Rectal smooth muscle tissue (tissue), 1 donor: ENCODE measurements around the gene OGFR.
A peak's percentile ranks its signal among the peaks of the same experiment; 100 is the strongest.

Experiments used
- H3K27ac ChIP-seq: one replicate; pipeline ENCODE4 v1.7.0; 2013; ENCODE audit warnings: low read depth, low read length, inconsistent platforms
- H3K27me3 ChIP-seq: one replicate; pipeline ENCODE4 v1.7.0; 2013; ENCODE audit warnings: low read length; ENCODE audit not compliant: control insufficient read depth, insufficient read depth
- H3K36me3 ChIP-seq: one replicate; pipeline ENCODE4 v1.7.0; 2013; ENCODE audit warnings: low read length; ENCODE audit not compliant: control insufficient read depth, insufficient read depth
- H3K4me1 ChIP-seq: one replicate; pipeline ENCODE4 v1.7.0; 2013; ENCODE audit warnings: low read length; ENCODE audit not compliant: control insufficient read depth, insufficient read depth
- H3K4me3 ChIP-seq: one replicate; pipeline ENCODE4 v1.7.0; 2013; ENCODE audit warnings: low read length
- H3K9ac ChIP-seq: one replicate; pipeline ENCODE4 v1.7.0; 2013; ENCODE audit warnings: low read length

Gene OGFR

DNA sequence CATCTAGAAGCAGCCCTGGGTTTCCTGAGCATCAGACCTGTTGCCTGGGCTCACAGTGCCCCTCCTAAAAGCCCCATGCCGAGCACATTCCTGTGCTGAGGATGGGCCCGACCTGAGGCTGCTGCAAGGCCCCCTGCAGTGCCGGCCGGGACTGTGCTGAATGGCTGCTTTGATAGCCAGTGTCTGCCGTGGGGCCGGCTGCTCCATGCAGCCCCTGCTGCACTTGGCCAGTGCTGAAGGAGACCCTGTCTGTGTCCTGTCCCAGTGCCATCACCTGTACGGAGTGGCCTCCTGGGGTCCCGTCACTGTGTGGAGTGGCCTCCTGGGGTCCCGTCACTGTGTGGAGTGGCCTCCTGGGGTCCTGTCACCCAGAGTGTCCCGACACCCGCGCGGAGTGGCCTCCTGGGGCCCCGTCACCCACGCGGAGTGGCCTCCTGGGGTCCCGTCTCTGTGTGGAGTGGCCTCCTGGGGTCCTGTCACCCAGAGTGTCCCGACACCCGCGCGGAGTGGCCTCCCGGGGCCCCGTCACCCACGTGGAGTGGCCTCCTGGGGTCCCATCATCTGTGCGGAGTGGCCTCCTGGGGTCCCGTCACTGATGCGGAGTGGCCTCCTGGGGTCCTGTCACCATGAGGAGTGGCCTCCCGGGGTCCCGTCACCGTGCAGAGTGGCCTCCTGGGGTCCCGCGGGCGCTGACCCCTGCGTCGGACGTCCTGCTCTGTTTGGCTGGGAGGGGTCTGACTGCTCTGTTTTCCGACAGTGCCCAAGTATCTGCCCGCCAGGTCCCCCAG, 19.2 kb downstream of the OGFR start:
- H3K27ac ChIP-seq = no peak overlapping the region

DNA sequence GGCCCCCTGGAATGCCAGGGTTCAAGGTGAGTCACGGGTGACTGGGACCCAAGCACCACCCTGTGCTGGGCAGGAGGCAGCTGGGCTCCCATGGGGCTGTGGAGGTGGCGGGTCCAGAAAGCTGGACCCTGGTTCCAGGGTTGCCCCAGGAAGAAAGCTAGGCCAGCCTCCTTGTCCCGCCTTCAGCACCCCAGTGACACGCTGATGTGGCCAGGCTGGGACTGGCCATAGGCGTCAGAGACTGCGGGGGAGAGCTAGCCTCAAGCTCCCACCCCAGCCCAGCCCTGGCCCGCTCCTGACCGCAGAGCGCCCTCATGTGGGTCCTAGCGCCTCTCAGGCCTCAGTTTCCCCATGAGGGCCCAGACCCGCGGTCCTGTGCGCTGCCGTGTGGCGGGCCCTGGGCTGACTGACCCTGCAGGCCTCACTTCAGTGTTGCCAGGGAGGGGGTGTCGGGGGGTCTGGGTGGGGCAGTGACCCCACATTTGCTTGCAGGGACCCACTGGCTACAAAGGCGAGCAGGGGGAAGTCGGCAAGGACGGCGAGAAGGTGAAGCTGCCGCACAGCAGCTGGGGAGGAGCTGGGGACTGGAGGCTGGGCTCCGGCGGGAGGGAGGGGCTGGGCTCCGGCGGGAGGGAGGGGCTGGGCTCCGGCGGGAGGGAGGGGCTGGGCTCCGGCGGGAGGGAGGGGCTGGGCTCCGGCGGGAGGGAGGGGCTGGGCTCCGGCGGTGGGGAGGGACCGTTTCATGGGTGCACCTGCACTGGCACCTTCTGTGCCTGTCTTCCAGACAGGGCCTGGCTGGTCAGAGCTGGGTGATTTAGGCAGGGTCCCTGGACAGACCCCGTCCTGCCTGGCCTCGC, 20.1 kb downstream of the OGFR start:
- Histone ChIP-seq H3K4me1 (peaks cover 4% of the 10 kb centered on the region), H3K9ac (peak overlapping the region; percentile 40), H3K36me3 (no peaks in the 10 kb centered on the region), H3K27ac (no peak overlapping the region), H3K4me3 (peak overlapping the region; percentile 57), H3K27me3 (no peaks in the 10 kb centered on the region)

More for the DNA sequence above, 19.2 kb downstream of the OGFR start:
- H3K36me3 ChIP-seq = no peaks in the 10 kb centered on the region
- H3K27me3 ChIP-seq = peaks cover 5% of the 10 kb centered on the region
- peak overlapping the region; percentile 57 for H3K4me3 ChIP-seq
- peaks cover 4% of the 10 kb centered on the region for H3K4me1 ChIP-seq
- no peak overlapping the region for H3K9ac ChIP-seq

DNA sequence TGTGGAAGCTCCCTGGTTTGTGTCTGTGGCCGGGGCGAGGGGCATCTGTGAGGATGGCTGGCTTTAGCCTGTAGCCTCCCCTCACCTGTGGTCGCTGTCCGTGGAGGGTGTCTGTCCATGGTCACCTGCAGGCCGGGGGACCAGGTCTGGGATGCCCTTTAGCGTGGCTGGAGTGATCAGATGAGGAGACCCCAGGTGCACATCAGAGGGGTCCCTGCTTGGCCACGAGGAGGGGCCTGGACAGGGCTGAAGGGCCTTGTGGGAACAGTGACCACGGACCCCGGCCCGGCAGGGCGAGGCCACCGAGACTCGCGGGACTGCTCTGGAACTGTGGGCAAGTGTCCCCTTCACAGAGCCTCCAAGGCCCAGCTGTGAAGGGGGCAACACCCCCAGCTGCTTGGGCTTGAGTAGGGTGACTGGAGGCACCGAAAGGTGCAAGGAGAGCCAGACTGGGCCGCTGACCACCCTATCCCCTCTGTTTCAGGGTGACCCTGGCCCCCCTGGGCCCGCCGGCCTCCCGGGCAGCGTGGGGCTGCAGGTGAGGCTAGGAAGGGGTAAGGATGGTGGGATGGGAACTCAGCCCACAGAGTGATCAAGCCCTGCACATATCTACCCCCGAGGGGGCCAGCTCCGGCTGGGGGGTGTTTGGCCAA, 20.8 kb downstream of the OGFR start:
- Histone ChIP-seq H3K9ac (no peak overlapping the region), H3K27ac (no peak overlapping the region), H3K4me3 (no peak overlapping the region), H3K36me3 (no peaks in the 10 kb centered on the region), H3K4me1 (peaks cover 4% of the 10 kb centered on the region), H3K27me3 (no peaks in the 10 kb centered on the region)

DNA sequence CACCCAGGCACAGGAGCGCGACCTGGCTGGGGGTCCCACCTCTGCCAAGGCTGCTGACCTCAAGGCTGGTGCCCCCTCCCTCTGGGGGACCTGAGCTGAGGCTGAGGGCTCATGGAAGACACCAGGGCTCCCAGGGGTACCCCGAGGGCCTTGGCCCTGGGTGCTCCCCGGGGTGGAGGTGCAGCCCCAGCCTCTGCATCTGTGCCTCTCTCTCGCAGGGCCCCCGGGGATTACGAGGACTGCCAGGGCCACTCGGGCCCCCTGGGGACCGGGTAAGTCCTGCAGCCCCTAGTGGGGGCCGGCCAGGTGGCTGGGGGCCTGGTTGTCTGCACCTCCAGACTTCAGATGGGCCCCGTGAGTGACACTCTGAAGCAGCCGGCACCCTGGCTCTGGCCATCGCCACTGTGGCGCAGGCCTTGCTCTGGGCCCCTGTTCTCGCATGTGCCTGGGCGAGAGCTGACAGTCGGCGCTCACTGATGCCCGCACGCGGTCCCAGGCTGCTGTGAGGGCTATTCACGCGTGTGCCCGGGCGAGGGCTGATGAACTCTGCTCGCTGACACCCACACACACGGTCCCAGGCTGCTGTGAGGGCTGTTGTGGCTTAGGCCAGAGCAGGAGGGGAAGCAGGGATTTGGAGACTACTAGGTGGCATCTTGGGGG, 21.5 kb downstream of the OGFR start:
- H3K27ac ChIP-seq = no peak overlapping the region
- peaks cover 4% of the 10 kb centered on the region for H3K4me1 ChIP-seq
- no peaks in the 10 kb centered on the region for H3K27me3 ChIP-seq
- H3K4me3 ChIP-seq = no peak overlapping the region
- no peak overlapping the region for H3K9ac ChIP-seq
- H3K36me3 ChIP-seq = no peaks in the 10 kb centered on the region

DNA sequence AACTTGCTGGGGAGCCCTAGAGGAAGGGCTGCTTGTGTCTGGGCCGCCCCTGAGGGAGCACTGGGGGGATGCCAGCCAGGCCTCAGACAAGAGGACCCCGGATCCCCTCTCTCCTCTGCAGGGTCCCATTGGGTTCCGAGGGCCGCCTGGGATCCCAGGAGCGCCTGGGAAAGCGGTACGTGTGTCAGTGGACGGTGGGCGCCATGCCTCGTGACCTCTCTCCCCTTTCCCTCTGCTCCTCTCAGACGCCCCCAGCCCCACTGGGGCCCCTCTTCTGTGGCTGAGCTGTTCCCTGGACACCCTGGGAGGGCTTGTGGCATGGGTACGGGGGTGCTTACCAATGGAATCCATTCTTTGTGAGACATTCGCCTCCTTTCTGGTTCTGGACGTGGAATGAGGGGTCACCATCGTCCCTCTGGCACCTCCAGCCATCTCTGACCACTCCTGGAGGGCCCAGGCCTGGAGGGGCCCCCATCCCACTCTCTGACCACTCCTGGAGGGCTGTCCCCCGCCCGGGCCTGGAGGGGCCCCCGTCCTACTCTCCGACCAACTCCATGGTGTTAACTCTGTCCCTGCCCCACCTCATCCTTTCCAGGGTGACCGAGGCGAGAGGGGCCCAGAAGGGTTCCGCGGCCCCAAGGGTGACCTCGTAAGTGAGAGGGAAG, 22.1 kb downstream of the OGFR start:
- Histone ChIP-seq H3K36me3 (no peaks in the 10 kb centered on the region), H3K4me3 (no peak overlapping the region), H3K4me1 (peaks cover 4% of the 10 kb centered on the region), H3K27me3 (no peaks in the 10 kb centered on the region), H3K9ac (no peak overlapping the region), H3K27ac (no peak overlapping the region)

DNA sequence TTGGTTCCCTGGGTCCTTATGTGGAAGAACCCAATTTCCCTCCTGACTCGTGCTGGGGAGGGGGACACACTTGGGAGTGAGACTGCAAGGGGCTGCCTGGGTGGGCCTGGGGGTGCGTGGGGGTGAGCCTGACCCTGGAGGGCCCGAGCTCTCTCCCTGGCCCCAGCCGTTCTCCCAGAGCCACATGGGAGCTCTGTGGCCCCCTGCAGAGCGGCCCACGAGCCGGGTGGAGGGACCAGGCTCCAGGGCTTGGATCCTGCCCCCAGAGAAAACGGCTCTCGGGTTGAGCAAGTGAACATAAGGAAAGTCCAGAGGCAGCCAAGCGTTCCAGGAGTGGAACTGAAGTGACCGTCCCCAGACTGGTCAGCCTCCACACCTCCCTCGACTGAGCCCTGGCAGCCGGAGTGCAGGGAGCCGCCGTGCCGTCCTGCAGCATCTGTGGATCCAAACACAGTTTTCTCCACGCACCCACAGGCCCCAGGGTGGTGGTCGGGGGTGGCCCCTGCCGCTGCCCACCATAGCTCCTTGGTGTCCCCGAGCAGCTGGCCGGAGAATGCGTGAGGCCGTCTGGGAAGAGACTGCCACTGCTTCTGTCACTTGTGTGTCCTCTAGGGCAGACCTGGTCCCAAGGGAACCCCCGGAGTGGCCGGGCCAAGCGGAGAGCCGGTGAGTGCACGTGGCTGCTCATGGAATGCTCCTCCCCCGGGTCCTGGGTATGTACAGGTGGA, 22.8 kb downstream of the OGFR start:
- Histone ChIP-seq H3K9ac (no peak overlapping the region), H3K36me3 (no peaks in the 10 kb centered on the region), H3K4me1 (peaks cover 4% of the 10 kb centered on the region), H3K27ac (no peak overlapping the region), H3K27me3 (no peaks in the 10 kb centered on the region), H3K4me3 (no peak overlapping the region)

DNA sequence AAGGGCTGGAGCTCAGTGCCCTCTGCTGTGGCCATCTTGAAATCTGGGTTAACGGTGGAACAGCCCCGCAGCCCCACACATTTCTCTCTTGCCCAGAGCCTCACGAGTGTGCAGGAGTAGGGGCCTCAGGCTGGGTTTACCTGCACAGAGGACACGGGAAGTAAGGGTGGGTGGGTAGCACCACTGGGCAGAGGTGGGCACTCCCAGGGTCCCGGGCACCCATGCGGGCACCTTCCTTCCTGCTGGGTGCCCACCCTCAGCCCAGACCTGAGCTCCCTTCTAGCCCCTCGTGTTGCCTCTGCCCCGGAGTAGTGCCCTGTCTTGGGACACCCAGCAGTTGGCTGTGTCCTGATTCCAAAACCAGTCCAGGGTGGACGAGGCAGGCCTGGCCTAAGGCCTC, 23.4 kb downstream of the OGFR start:
- Histone ChIP-seq H3K36me3 (no peaks in the 10 kb centered on the region), H3K4me3 (no peak overlapping the region), H3K27ac (no peak overlapping the region), H3K27me3 (no peaks in the 10 kb centered on the region), H3K9ac (no peak overlapping the region), H3K4me1 (peaks cover 4% of the 10 kb centered on the region)

DNA sequence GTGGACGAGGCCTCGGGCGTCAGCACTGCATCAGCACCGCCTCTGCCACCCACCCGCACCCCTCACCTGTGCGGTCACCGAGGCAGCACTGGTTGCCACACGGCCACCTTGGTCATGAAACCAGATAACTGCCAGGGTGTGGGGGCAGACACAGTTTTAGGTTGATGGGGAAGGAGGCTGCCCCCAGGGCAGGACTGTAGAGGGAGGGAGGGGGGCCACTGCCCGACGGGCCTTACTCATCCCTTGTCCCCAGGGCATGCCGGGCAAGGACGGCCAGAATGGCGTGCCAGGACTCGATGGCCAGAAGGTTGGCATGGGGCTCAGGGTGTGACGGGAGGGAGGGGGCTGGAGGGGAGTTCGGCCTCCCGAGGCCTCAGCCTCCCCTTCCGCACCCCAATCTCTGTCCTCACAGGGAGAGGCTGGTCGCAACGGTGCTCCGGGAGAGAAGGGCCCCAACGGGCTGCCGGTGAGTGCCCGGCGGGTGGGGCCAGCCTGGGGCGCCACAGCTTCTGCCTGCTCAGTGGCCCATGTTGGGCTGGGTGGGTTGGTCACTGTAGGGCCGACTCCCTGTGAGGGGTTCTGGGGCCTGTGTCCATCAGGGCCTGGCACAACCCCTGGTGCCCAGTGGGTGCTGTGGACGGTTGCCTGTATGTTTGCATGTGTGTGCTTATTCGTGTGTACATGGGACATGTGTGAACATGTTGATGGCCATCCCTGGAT, 24.0 kb downstream of the OGFR start:
- no peaks in the 10 kb centered on the region for H3K27me3 ChIP-seq
- H3K9ac ChIP-seq = no peak overlapping the region
- peaks cover 4% of the 10 kb centered on the region for H3K4me1 ChIP-seq
- H3K36me3 ChIP-seq = no peaks in the 10 kb centered on the region
- H3K27ac ChIP-seq = no peak overlapping the region
- H3K4me3 ChIP-seq = no peak overlapping the region

DNA sequence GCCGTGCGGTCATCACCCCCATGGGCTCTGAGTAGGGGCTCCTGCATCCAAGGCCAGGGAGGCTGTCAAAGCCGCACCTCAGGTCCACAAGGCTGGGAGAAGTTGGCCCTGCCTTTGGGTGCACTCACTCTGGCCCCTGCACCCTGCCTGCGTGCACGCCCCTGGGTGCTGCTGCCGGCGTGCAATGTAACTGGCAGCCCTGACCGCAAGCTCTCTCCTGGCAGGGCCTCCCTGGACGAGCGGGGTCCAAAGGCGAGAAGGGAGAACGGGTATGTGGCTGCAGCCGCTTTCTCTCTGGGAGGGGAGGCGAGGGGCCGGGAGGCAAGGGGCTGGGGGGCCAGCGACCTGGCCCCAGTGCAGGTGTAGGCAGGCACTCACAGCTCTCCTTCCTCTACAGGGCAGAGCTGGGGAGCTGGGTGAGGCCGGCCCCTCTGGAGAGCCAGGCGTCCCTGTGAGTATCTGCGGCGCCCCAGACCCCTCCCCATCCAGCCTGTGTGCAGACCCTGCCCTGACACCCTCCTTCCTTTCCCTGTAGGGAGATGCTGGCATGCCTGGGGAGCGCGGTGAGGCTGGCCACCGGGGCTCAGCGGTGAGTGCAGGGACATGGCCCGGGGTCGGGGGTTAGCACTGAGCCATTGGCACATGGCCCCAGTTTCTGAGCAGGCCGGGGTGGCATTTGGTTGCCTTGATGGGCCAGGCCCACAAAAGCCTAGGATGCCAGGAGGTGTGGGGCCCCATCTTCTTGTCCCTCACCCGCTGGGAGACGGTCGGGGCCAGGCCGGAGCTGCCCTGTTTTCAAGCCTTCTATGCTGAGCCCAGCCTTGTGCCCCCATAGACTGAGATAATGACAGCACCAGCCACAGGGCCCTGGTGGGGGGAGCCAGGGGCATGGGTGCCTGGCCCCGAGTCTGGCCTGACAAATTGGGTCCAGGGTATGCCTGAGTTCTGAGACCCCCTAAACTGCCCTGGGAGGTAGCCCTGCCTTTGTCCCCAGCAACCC, 24.9 kb downstream of the OGFR start:
- Histone ChIP-seq H3K27ac (no peak overlapping the region), H3K9ac (no peak overlapping the region), H3K27me3 (no peaks in the 10 kb centered on the region), H3K4me1 (peaks cover 1% of the 10 kb centered on the region), H3K36me3 (no peaks in the 10 kb centered on the region), H3K4me3 (no peak overlapping the region)

DNA sequence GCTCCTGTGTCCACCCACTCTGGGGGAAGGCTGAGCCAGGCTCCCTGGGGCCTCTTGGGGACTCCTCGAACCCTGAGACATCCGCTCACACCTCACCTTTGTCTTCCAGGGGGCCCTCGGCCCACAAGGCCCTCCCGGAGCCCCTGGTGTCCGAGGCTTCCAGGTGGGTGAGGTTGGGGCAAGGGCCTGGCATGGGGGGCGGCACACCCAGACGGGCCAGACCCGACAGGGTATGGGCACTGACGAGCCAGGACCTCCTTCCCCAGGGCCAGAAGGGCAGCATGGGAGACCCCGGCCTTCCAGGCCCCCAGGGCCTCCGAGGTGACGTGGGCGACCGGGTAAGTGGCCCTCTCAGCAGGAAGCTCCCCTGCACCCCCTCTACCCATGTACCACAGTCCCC, 25.6 kb downstream of the OGFR start:
- no peak overlapping the region for H3K9ac ChIP-seq
- H3K36me3 ChIP-seq = no peaks in the 10 kb centered on the region
- no peaks in the 10 kb centered on the region for H3K4me1 ChIP-seq
- H3K27me3 ChIP-seq = no peaks in the 10 kb centered on the region
- no peak overlapping the region for H3K27ac ChIP-seq
- H3K4me3 ChIP-seq = no peak overlapping the region
